ENCODE measurements around the gene MAP1LC3B2. TPM values are rescaled to one million over a fixed set of nuclear protein-coding genes. Genes with fewer than 3 reads are reported as not detected.

MAP1LC3B2 gene
- total RNA-seq, 1 donor from 2014 or later, result 5.8 TPM

GRCh38 chr12:116528065-116528464 is 31.1 kb upstream of the MAP1LC3B2 start:
- TF ChIP-seq EZH2 (IDR thresholded peaks at IDR 0.05; ENCODE audit: insufficient read depth, low read length) (no peak), CTCF (IDR thresholded peaks at IDR 0.05; ENCODE audit: insufficient read depth, low read depth, low read length) (no peak)
- Mint-ChIP-seq H3K27me3 (ENCODE audit: low read depth, unreplicated experiment) (peaks cover 2% of the 10 kb centered on the region), H3K9me3 (ENCODE audit: unreplicated experiment) (no peaks in the 10 kb centered on the region), H3K4me1 (ENCODE audit: low read depth, unreplicated experiment) (peaks cover 25% of the 10 kb centered on the region), H3K36me3 (ENCODE audit: low read depth, unreplicated experiment) (peaks cover 2% of the 10 kb centered on the region), H3K4me3 (ENCODE audit: unreplicated experiment) (no peak overlapping the region), H3K27ac (ENCODE audit: unreplicated experiment) (no peak overlapping the region)
- DNase-seq (ENCODE audit: low read depth) (peak; percentile 82), FAIRE-seq (peak; percentile 17)
- Histone ChIP-seq H3K27ac (ENCODE audit: low read depth, low read length) (peak overlapping the region; percentile 70), H3K9me3 (ENCODE audit: insufficient read depth, low read depth, low read length) (no peaks in the 10 kb centered on the region), H3K9ac (ENCODE audit: low read length) (no peak overlapping the region), H4K20me1 (ENCODE audit: insufficient read depth, low read length) (no peaks in the 10 kb centered on the region), H3K36me3 (ENCODE audit: insufficient read depth, low read length) (no peaks in the 10 kb centered on the region), H3K27me3 (ENCODE audit: insufficient read depth, low read length) (no peaks in the 10 kb centered on the region), H3K79me2 (ENCODE audit: insufficient read depth, low read length) (no peaks in the 10 kb centered on the region), H3K4me1 (ENCODE audit: insufficient read depth, low read length) (peaks cover 41% of the 10 kb centered on the region), H3K4me2 (ENCODE audit: low read length) (peak overlapping the region; percentile 69), H2AFZ (ENCODE audit: low read depth, low read length) (peak overlapping the region; percentile 2), H3K4me3 (ENCODE audit: insufficient read depth, low read depth, low read length) (no peak overlapping the region)

DNA sequence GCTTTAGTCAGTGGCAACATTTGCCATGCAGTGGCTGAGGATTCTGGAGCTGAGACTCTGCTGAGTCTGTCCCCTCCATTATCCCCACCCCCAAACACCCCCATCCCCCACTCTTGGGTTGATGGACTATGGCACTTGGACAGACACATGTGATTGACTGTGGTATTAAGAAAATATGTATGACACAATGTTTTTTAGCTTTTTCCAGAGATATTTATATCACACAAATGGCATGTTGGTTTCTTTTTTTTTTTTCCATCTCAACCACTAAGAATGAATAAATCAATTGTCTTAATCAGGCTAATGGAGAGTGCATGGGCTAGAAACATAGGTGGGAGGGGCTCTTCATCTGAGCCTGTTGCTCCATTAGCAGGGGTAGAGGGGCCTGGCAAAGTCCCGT is 30.7 kb upstream of the MAP1LC3B2 start:
- H3K27ac ChIP-seq (ENCODE audit: low read depth, low read length), result peak overlapping the region; percentile 70
- H4K20me1 ChIP-seq (ENCODE audit: insufficient read depth, low read length), result no peaks in the 10 kb centered on the region
- no peak overlapping the region for H3K4me3 Mint-ChIP-seq (ENCODE audit: unreplicated experiment)
- FAIRE-seq, result no peak
- H3K36me3 Mint-ChIP-seq (ENCODE audit: low read depth, unreplicated experiment), result peaks cover 2% of the 10 kb centered on the region
- no peaks in the 10 kb centered on the region for H3K79me2 ChIP-seq (ENCODE audit: insufficient read depth, low read length)
- DNase-seq (ENCODE audit: low read depth), result peak; percentile 61
- no peaks in the 10 kb centered on the region for H3K27me3 ChIP-seq (ENCODE audit: insufficient read depth, low read length)
- H3K9ac ChIP-seq (ENCODE audit: low read length), result peak overlapping the region; percentile 20
- no peak overlapping the region for H3K4me3 ChIP-seq (ENCODE audit: insufficient read depth, low read depth, low read length)
- peaks cover 41% of the 10 kb centered on the region for H3K4me1 ChIP-seq (ENCODE audit: insufficient read depth, low read length)
- no peaks in the 10 kb centered on the region for H3K36me3 ChIP-seq (ENCODE audit: insufficient read depth, low read length)
- peaks cover 2% of the 10 kb centered on the region for H3K27me3 Mint-ChIP-seq (ENCODE audit: low read depth, unreplicated experiment)
- no peaks in the 10 kb centered on the region for H3K9me3 Mint-ChIP-seq (ENCODE audit: unreplicated experiment)
- peak overlapping the region; percentile 29 for H3K27ac Mint-ChIP-seq (ENCODE audit: unreplicated experiment)
- TF ChIP-seq EZH2 (IDR thresholded peaks at IDR 0.05; ENCODE audit: insufficient read depth, low read length), result no peak
- TF ChIP-seq CTCF (IDR thresholded peaks at IDR 0.05; ENCODE audit: insufficient read depth, low read depth, low read length), result no peak
- no peaks in the 10 kb centered on the region for H3K9me3 ChIP-seq (ENCODE audit: insufficient read depth, low read depth, low read length)
- H3K4me1 Mint-ChIP-seq (ENCODE audit: low read depth, unreplicated experiment), result peaks cover 25% of the 10 kb centered on the region
- peak overlapping the region; percentile 2 for H2AFZ ChIP-seq (ENCODE audit: low read depth, low read length)
- peak overlapping the region; percentile 69 for H3K4me2 ChIP-seq (ENCODE audit: low read length)

DNA sequence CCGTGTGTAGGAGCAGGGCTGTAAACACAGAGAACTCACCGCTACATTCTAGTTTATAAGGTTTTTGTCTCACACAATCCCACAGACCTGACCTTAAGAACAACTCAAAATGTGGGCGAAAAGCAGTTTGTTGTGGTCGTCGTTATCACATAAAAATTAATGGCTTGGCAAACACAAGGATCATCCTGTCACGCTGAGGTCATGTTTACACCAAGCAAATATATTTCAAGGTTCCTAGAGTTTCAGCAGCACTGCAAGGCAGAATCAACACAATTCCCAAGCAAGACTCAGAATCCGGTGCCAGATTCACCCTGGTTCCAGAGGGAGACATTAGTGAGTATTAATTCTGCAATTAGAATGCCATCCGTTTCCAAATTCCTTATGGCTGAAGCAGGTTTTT is 30.1 kb upstream of the MAP1LC3B2 start:
- Histone ChIP-seq H3K4me3 (ENCODE audit: insufficient read depth, low read depth, low read length) (no peak overlapping the region), H3K79me2 (ENCODE audit: insufficient read depth, low read length) (no peaks in the 10 kb centered on the region), H3K27me3 (ENCODE audit: insufficient read depth, low read length) (no peaks in the 10 kb centered on the region), H2AFZ (ENCODE audit: low read depth, low read length) (no peak overlapping the region), H3K9me3 (ENCODE audit: insufficient read depth, low read depth, low read length) (no peaks in the 10 kb centered on the region), H3K27ac (ENCODE audit: low read depth, low read length) (peak overlapping the region; percentile 8), H4K20me1 (ENCODE audit: insufficient read depth, low read length) (no peaks in the 10 kb centered on the region), H3K9ac (ENCODE audit: low read length) (peak overlapping the region; percentile 20), H3K4me2 (ENCODE audit: low read length) (peak overlapping the region; percentile 15), H3K36me3 (ENCODE audit: insufficient read depth, low read length) (no peaks in the 10 kb centered on the region), H3K4me1 (ENCODE audit: insufficient read depth, low read length) (peaks cover 41% of the 10 kb centered on the region)
- DNase-seq (ENCODE audit: low read depth) (peak; percentile 91), FAIRE-seq (no peak)
- H3K27me3 Mint-ChIP-seq (ENCODE audit: low read depth, unreplicated experiment), result peaks cover 2% of the 10 kb centered on the region
- no peak for TF ChIP-seq CTCF (IDR thresholded peaks at IDR 0.05; ENCODE audit: insufficient read depth, low read depth, low read length)
- TF ChIP-seq EZH2 (IDR thresholded peaks at IDR 0.05; ENCODE audit: insufficient read depth, low read length), result no peak
- H3K27ac Mint-ChIP-seq (ENCODE audit: unreplicated experiment), result no peak overlapping the region
- no peaks in the 10 kb centered on the region for H3K9me3 Mint-ChIP-seq (ENCODE audit: unreplicated experiment)
- peaks cover 2% of the 10 kb centered on the region for H3K36me3 Mint-ChIP-seq (ENCODE audit: low read depth, unreplicated experiment)
- peaks cover 27% of the 10 kb centered on the region for H3K4me1 Mint-ChIP-seq (ENCODE audit: low read depth, unreplicated experiment)
- no peak overlapping the region for H3K4me3 Mint-ChIP-seq (ENCODE audit: unreplicated experiment)
